Cerebellar cortex (tissue), 1 donor: ENCODE measurements around the gene LTV1.

Experiments used
- DNase-seq: peaks from one replicate; pipeline ENCODE4 v3.0.0-alpha.2; 2015; ENCODE audit warnings: low spot score

Gene LTV1

GRCh38 chr6:143885116-143885515, 42.0 kb downstream of the LTV1 start:
- DNase-seq = no peak

GRCh38 chr6:143894655-143895054, 51.5 kb downstream of the LTV1 start:
- DNase-seq = no peak

GRCh38 chr6:143896126-143896860, 53.2 kb downstream of the LTV1 start:
- no peak for DNase-seq

GRCh38 chr6:143900358-143900757, 57.2 kb downstream of the LTV1 start:
- no peak for DNase-seq

- DNase-seq = no peak
Observed at GRCh38 chr6:143901885-143902750, 59.0 kb downstream of the LTV1 start.

GRCh38 chr6:143902827-143903226, 59.7 kb downstream of the LTV1 start:
- no peak for DNase-seq

GRCh38 chr6:143911028-143911427, 67.9 kb downstream of the LTV1 start:
- no peak for DNase-seq

GRCh38 chr6:143912671-143913070, 69.5 kb downstream of the LTV1 start:
- no peak for DNase-seq
